ENCODE data around the gene CTNS.

CTNS gene

GRCh38 chr17:3641717-3642486 lies 5.3 kb downstream of the CTNS start:
- TF ChIP-seq EGR1 (IDR thresholded peaks at IDR 0.05) (no peak), TCF12 (IDR thresholded peaks at IDR 0.05; ENCODE audit: low read depth) (no peak), TEAD4 (IDR thresholded peaks at IDR 0.05) (no peak), CEBPB (IDR thresholded peaks at IDR 0.05) (no peak), MAX (IDR thresholded peaks at IDR 0.05) (no peak), TAF1 (IDR thresholded peaks at IDR 0.05; ENCODE audit: low read depth) (no peak), REST (IDR thresholded peaks at IDR 0.05; ENCODE audit: low read depth) (no peak), RAD21 (IDR thresholded peaks at IDR 0.05; ENCODE audit: low read depth) (no peak), NFIC (IDR thresholded peaks at IDR 0.05) (no peak), FOXM1 (IDR thresholded peaks at IDR 0.05; ENCODE audit: borderline replicate concordance, low read depth) (no peak), USF1 (IDR thresholded peaks at IDR 0.05) (no peak), EP300 (IDR thresholded peaks at IDR 0.05; ENCODE audit: borderline replicate concordance) (no peak), ZBTB7A (IDR thresholded peaks at IDR 0.05; ENCODE audit: low read depth) (no peak), CREB1 (IDR thresholded peaks at IDR 0.05; ENCODE audit: low read depth) (no peak), YY1 (IDR thresholded peaks at IDR 0.05; ENCODE audit: low read depth) (no peak)

GRCh38 chr17:3643889-3644349 lies 7.4 kb downstream of the CTNS start:
- no peak for TF ChIP-seq REST (IDR thresholded peaks at IDR 0.05; ENCODE audit: low read depth)
- TF ChIP-seq ZBTB7A (IDR thresholded peaks at IDR 0.05; ENCODE audit: low read depth): no peak
- no peak for TF ChIP-seq USF1 (IDR thresholded peaks at IDR 0.05)
- no peak for TF ChIP-seq EP300 (IDR thresholded peaks at IDR 0.05; ENCODE audit: borderline replicate concordance)
- no peak for TF ChIP-seq FOXM1 (IDR thresholded peaks at IDR 0.05; ENCODE audit: borderline replicate concordance, low read depth)
- TF ChIP-seq NFIC (IDR thresholded peaks at IDR 0.05): no peak
- TF ChIP-seq TAF1 (IDR thresholded peaks at IDR 0.05; ENCODE audit: low read depth): no peak
- no peak for TF ChIP-seq TCF12 (IDR thresholded peaks at IDR 0.05; ENCODE audit: low read depth)
- TF ChIP-seq RAD21 (IDR thresholded peaks at IDR 0.05; ENCODE audit: low read depth): no peak
- no peak for TF ChIP-seq EGR1 (IDR thresholded peaks at IDR 0.05)

GRCh38 chr17:3645310-3645709 lies 8.8 kb downstream of the CTNS start:
- TF ChIP-seq ZBTB7A (IDR thresholded peaks at IDR 0.05; ENCODE audit: low read depth) (no peak), YY1 (IDR thresholded peaks at IDR 0.05; ENCODE audit: low read depth) (no peak), EP300 (IDR thresholded peaks at IDR 0.05; ENCODE audit: borderline replicate concordance) (no peak), REST (IDR thresholded peaks at IDR 0.05; ENCODE audit: low read depth) (no peak), NFIC (IDR thresholded peaks at IDR 0.05) (no peak), TAF1 (IDR thresholded peaks at IDR 0.05; ENCODE audit: low read depth) (no peak), TEAD4 (IDR thresholded peaks at IDR 0.05) (no peak), EGR1 (IDR thresholded peaks at IDR 0.05) (no peak)

- TF ChIP-seq NFIC (IDR thresholded peaks at IDR 0.05) (no peak), TEAD4 (IDR thresholded peaks at IDR 0.05) (no peak), YY1 (IDR thresholded peaks at IDR 0.05; ENCODE audit: low read depth) (no peak), TCF12 (IDR thresholded peaks at IDR 0.05; ENCODE audit: low read depth) (no peak), CREB1 (IDR thresholded peaks at IDR 0.05; ENCODE audit: low read depth) (no peak), TAF1 (IDR thresholded peaks at IDR 0.05; ENCODE audit: low read depth) (no peak), ZBTB7A (IDR thresholded peaks at IDR 0.05; ENCODE audit: low read depth) (no peak), EP300 (IDR thresholded peaks at IDR 0.05; ENCODE audit: borderline replicate concordance) (no peak), EGR1 (IDR thresholded peaks at IDR 0.05) (no peak), RAD21 (IDR thresholded peaks at IDR 0.05; ENCODE audit: low read depth) (no peak), CEBPB (IDR thresholded peaks at IDR 0.05) (no peak), MAX (IDR thresholded peaks at IDR 0.05) (no peak), REST (IDR thresholded peaks at IDR 0.05; ENCODE audit: low read depth) (no peak)
These were observed 10.7 kb downstream of the CTNS start for GRCh38 chr17:3647251-3647650.
